ENCODE measurements around the gene CAPZA1. TPM values are rescaled to one million over a fixed set of nuclear protein-coding genes. Genes with fewer than 3 reads are reported as not detected.

Gene CAPZA1
- total RNA-seq, 2 donors from 2014 or later: 216 to 228 TPM

DNA sequence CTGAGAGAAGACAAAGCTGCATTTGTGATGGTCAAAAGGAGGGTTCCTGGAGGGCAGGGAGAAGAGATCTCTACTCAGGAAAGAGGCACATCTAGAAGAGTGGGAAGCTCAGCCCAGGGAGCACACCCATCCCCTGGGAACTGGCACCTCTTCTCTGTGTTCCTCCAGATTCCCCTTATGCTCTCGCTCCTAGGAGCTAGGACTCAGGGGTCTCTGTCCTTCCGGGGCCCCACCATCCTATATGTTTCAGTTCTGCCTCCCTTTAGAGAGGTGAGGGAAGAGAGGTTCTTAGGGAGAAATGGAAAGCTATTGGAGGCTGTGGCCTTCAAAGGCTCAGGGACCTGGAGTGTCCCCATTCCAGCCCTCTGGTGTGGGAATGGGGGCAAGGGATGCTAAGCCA lies 100.1 kb downstream of the CAPZA1 start:
- Mint-ChIP-seq H3K4me1 (ENCODE audit: low read depth) (peaks cover 40% of the 10 kb centered on the region), H3K9me3 (no peaks in the 10 kb centered on the region), H3K4me3 (no peak overlapping the region), H3K27me3 (ENCODE audit: low read depth) (peaks cover 38% of the 10 kb centered on the region), H3K36me3 (ENCODE audit: insufficient read depth in 2 of 2) (no peaks in the 10 kb centered on the region), H3K27ac (no peak overlapping the region)
- DNase-seq (no peak), ATAC-seq (replicated peaks in 1 of 2) (no peak)

DNA sequence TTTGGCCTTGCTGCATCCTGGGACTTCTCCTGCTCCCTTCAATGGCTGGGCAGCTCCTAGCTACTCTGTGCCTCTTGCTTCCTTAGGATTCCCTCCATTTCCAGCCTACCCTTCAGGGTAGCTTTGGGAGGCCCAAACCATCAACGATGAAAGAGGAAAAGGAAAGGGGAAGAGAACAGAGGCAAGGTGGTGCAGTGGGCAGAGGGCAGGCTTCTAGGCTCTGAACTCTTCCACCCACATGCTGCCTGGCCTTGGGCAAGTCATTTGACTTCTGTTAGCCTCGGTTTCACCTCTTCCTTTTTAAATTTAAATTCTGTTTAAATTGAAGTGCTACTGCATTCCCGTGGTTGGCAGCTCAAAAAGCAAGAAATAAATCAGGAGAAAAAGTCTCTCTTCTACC lies 101.2 kb downstream of the CAPZA1 start:
- DNase-seq: no peak

More for the DNA sequence above, 101.2 kb downstream of the CAPZA1 start:
- Mint-ChIP-seq H3K9me3 (no peaks in the 10 kb centered on the region), H3K36me3 (ENCODE audit: insufficient read depth in 2 of 2) (no peaks in the 10 kb centered on the region), H3K27ac (no peak overlapping the region), H3K4me1 (ENCODE audit: low read depth) (peaks cover 36% of the 10 kb centered on the region), H3K27me3 (ENCODE audit: low read depth) (peaks cover 37% of the 10 kb centered on the region), H3K4me3 (no peak overlapping the region)
- ATAC-seq (replicated peaks in 1 of 2): no peak

Other genes starting within 250 kb of the CAPZA1 start
- 1 to 10 TPM; 3.6 to 4.6 TPM for gene CTTNBP2NL, start 223.6 kb upstream of the CAPZA1 start, total RNA-seq
- under 1 TPM; 0.29 to 0.53 TPM for gene WNT2B, start 110.9 kb upstream of the CAPZA1 start, total RNA-seq
- gene ST7L, start 691 bp upstream of the CAPZA1 start, total RNA-seq: 10 to 100 TPM; 17.4 to 18.6 TPM
- 10 to 100 TPM; 76.8 to 80.8 TPM for gene MOV10, start 54.8 kb downstream of the CAPZA1 start, total RNA-seq
- gene RHOC, start 87.3 kb downstream of the CAPZA1 start, total RNA-seq: 10 to 100 TPM; 45.7 to 54.4 TPM
- 1 to 10 TPM; 1.2 to 1.3 TPM for gene PPM1J, start 95.5 kb downstream of the CAPZA1 start, total RNA-seq

All from activated T-cell treated with anti-CD3 and anti-CD28 coated beads, Interleukin-2, amount 50 U/mL, for 72 hours (primary cell).